ENCODE results near the gene MAP2K4.

MAP2K4 gene

DNA sequence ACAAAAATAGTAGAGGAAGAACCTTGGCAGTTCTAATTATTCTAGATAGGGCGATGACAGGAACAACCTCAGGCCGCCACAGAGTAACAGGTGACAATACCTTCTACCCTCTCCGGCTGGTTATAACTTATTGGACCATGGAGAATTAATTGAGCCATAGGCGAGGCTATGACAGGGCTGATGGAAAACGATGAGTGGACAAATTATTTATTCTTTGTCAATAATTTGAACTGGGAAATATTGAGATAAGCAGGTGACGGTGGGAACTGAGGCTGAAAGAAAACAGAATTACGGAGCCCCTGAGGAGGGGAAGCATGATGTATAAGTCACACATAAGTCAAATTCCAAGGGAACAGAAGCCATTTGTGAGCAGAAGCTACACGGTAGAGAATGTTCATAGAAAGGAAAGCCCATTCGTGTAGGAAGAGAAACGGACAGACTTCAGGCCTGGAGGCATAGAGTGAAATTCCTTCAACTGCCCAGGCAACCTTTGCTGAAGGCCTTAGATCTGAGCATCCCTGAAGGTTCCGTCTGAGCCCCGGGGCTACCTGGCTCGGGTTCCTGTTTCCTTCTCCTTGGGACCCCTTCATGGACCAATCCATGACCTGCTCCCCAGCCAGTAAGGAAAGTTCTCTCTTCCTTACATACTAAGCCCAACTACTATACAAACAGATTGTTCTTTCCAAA, 158.1 kb downstream of the MAP2K4 start:
- DNase-seq: no peak

DNA sequence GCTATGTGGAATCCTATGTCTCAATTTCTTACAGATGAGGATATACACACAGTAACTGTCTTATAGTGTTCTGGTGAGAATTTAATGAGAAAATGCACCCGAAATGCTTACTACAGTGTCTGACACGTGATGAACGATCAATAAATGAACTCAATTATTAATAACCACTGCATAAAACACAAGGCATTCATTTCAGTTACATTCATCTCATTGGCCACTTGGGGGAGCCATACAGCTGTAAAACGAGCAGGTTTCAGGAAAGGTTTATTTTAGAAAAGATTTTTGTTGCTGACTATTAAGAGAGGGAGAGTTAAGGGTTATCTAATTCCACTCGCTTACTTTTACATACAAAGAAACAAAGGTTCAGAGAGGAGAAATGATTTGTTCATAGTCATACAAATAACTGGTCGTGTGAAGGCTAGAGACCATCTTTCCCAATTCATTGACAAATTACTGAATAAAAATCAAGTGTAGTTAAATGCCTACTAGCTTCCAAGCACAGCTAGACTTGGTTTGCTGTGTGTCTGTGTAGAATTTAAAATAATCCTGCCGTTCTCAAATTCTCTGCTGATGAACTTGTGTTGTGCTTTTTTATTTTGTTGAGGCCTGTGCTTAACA, 160.1 kb downstream of the MAP2K4 start:
- DNase-seq: peak; percentile 7

DNA sequence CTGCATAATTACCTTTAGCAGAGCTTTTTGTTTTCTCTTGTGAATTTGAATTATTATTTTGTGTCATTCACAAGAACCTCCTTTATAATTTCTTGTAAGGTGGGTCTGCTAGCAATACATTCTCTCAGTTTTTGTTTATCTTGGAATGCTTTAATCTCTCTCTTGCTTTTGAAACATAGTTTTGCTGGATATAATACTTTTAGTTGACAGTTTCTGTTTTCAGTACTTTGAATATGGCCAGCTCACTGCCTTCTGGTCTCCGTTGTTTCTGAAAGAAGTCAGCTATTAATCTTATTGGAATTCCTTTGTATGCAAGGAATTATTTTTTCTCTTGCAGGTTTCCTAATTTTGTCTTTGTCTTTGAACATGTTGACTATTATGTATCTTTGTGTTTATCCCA, 167.0 kb downstream of the MAP2K4 start:
- DNase-seq: no peak

DNA sequence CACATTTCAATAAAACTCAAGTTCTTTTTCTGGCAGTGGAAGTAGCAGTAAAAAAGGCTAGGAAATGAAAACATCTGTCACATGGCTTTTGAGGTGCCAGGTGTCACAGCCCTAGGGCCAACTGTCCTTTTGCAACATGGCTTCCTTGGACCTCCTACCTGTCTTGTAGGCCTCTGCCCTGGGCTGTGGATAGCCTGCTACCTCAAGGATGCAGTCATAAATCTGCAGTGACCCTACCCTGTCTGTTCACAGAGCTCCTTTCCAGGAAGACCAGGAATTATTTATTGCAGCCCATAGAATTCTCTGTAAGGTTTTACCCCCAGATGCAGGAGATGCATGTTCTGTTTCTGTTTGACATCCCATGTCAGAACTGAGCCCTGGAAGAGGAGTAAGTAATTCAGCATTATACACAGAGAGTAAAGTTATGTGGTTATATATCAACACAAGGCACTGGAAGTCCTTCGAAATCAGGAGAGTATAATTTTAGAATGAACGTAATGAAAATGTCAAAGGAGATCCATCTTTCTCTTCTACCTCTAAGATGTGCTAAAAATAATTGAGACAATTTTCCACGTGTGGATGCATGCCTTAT, 172.6 kb downstream of the MAP2K4 start:
- no peak for DNase-seq

Data from NCI-H146 (cell line).